HTR-8/SVneo (cell line): ENCODE data around the gene FCGR1A.
"Not testable (repeated sequence)": the region's sequence is repeated elsewhere in the genome, so short reads cannot be mapped to it uniquely, and the experiment has no call there.

Experiments used
- DNase-seq: peaks from one replicate; pipeline ENCODE4 v3.0.0; 2011; ENCODE audit warnings: low spot score, mixed read lengths; ENCODE audit not compliant: insufficient read length
- FAIRE-seq: peaks from 2 replicates; lab custom pipeline; 2011; peaks lifted over from hg19 to GRCh38; lab: Jason Lieb, UNC

The FCGR1A gene

DNA sequence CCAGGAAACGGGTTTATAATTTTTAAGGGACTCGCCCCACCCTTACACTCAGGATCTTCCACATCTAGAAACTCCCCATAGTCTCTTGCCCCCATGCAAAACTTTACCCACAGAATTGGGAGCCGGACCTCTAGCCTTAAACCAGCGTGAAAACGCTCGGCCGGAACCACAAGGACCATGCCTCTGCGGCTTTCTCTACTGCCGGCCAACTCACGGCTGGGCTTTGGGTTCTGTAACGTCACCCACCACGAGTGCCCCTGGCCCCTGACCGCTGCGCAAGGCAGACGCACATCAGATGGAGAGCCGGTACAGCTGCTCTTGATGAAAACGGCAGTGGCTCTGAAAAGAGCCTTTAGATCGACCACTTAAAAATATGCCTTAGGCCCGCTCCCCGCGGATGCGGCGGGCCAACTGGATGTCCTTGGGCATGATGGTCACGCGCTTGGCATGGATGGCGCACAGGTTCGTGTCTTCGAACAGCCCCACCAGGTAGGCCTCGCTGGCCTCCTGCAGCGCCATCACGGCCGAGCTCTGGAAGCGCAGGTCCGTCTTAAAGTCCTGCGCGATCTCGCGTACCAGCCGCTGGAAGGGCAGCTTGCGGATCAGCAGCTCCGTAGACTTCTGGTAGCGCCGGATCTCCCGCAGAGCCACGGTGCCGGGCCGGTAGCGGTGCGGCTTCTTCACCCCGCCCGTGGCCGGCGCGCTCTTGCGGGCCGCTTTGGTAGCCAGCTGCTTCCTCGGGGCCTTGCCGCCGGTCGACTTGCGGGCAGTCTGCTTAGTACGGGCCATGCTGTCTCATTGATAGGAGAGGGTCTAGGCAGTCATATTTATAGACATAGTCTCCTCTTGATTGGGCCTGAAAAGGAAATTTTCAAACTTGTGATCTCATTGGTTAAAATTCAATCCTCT, 30.7 kb downstream of the FCGR1A start:
- DNase-seq, FAIRE-seq: not testable (repeated sequence)

DNA sequence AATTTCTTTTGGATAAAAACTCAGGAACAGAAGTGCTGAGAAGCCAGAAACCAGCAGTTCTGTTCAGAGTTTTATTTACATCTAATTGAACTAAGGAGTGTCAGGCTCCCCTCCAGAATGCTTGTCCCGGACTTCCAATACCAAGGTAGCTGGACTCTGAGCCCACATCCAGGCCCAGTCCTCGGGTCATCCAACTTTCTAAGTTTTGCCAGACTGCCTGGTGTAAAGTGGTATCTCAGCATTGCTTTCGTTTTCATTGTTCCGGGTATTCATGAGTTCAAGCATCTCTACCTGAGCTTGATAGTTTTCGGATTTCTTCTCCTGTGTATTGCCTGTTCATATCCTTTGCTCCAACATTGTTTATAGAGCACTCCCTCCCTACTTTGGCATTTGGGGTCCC, 37.9 kb downstream of the FCGR1A start:
- FAIRE-seq, DNase-seq: not testable (repeated sequence)

DNA sequence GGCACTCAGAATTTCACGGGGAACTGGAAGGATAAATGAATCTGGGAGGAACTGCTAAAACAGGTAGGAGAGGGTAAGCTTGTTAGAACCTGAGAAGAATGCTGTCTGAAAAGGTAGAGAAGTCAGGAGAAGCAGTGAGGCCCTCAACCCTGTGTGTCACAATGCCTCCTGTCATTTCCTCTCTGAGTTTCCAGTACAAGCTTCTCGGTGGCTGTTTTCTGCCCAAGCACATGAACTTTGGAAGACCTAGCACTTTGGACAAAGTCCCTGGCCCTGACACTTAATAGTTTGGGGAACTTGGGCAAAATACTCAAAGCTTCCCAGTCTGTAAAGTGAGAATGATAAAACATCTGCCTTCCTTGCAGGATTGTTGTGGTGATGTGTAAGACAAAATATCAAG, 44.1 kb downstream of the FCGR1A start:
- not testable (repeated sequence) for FAIRE-seq, DNase-seq

GRCh38 chr1:149831764-149832315, 49.3 kb downstream of the FCGR1A start:
- not testable (repeated sequence) for DNase-seq, FAIRE-seq

GRCh38 chr1:149832316-149833126, 50.0 kb downstream of the FCGR1A start:
- not testable (repeated sequence) for DNase-seq, FAIRE-seq

- DNase-seq, FAIRE-seq: not testable (repeated sequence)
Measured at GRCh38 chr1:149833144-149833543, 50.6 kb downstream of the FCGR1A start.

- not testable (repeated sequence) for DNase-seq, FAIRE-seq
Measured at GRCh38 chr1:149841149-149841548, 58.7 kb downstream of the FCGR1A start.
